GM12872 (cell line): Measurements from ENCODE around the gene EIF6.

Experiments
- TF ChIP-seq, protein P1 (sequence below): IDR thresholded peaks from 3 replicates; pipeline ENCODE4 v1.5.1; 2011; ENCODE audit warnings: low read depth, mild to moderate bottlenecking, low read length, moderate library complexity; ENCODE audit not compliant: insufficient read depth

The EIF6 gene

GRCh38 chr20:35302421-35303335 is 18.1 kb upstream of the EIF6 start:
- TF ChIP-seq, protein P1, sequence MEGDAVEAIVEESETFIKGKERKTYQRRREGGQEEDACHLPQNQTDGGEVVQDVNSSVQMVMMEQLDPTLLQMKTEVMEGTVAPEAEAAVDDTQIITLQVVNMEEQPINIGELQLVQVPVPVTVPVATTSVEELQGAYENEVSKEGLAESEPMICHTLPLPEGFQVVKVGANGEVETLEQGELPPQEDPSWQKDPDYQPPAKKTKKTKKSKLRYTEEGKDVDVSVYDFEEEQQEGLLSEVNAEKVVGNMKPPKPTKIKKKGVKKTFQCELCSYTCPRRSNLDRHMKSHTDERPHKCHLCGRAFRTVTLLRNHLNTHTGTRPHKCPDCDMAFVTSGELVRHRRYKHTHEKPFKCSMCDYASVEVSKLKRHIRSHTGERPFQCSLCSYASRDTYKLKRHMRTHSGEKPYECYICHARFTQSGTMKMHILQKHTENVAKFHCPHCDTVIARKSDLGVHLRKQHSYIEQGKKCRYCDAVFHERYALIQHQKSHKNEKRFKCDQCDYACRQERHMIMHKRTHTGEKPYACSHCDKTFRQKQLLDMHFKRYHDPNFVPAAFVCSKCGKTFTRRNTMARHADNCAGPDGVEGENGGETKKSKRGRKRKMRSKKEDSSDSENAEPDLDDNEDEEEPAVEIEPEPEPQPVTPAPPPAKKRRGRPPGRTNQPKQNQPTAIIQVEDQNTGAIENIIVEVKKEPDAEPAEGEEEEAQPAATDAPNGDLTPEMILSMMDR, result no peak

DNA sequence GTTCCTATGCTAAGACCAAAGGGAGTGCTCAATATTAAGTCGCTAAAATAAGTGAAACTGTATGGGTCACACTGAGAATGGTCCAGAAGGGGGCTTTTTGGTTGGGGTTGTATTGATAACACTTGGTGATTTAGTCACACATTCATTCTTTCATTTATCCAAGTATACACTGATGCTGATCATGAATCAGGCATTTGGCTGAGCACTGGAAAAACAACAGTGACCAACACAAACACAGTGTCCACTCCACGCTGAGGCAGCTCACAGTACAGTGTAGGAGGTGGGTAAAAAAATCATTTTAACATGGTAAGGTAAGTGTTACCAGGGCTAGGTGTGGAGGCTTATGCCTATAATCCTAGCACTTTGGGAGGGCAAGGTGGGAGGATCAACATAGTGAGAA is 16.9 kb upstream of the EIF6 start:
- TF ChIP-seq, protein P1, result no peak

- TF ChIP-seq, protein P1, result no peak
Observed at GRCh38 chr20:35300469-35301262, 16.1 kb upstream of the EIF6 start.

GRCh38 chr20:35299780-35300179 is 15.2 kb upstream of the EIF6 start:
- TF ChIP-seq, protein P1, result no peak

GRCh38 chr20:35298264-35298663 is 13.7 kb upstream of the EIF6 start:
- TF ChIP-seq, protein P1, result no peak

- TF ChIP-seq, protein P1, result no peak
Observed at GRCh38 chr20:35297740-35298139, 13.2 kb upstream of the EIF6 start.

GRCh38 chr20:35297155-35297554 is 12.6 kb upstream of the EIF6 start:
- TF ChIP-seq, protein P1, result no peak
